Stomach (tissue), 9 donors: ENCODE results near the gene PTPRD. TPM values are rescaled to one million over a fixed set of nuclear protein-coding genes. Genes with fewer than 3 reads are reported as not detected.

Experiments used
- DNase-seq, 2 donors: peaks; one replicate each; pipeline versions ENCODE4 v3.0.0 to v3.0.0-alpha.2; 2013 to 2019
- H3K27ac ChIP-seq, 5 donors: fragments of 200-600 bp in 4 of 5; sonication (generic) in 4 of 5; one replicate each; pipeline ENCODE4 v1.5.1; 2013 to 2019; ENCODE audit warnings: mild to moderate bottlenecking in 1 of 5, moderate library complexity in 1 of 5
- H3K27me3 ChIP-seq, 3 donors: fragments of 200-600 bp; sonication (generic); one replicate each; pipeline ENCODE4 v1.5.1; 2017 to 2019; ENCODE audit warnings: mixed run types in 1 of 3
- H3K36me3 ChIP-seq, 4 donors: fragments of 200-600 bp; sonication (generic); 1 replicate in 3 of 4; 2 replicates in 1 of 4; pipeline ENCODE4 v1.5.1; 2016 to 2019
- H3K4me1 ChIP-seq, 4 donors: fragments of 200-600 bp; sonication (generic); one replicate each; pipeline ENCODE4 v1.5.1; 2016 to 2019
- H3K4me3 ChIP-seq, 4 donors: fragments of 200-600 bp; sonication (generic) in 3 of 4; one replicate each; pipeline ENCODE4 v1.5.1; 2016 to 2019; ENCODE audit warnings: mild to moderate bottlenecking in 1 of 4
- H3K9me3 ChIP-seq, 4 donors: fragments of 200-600 bp; sonication (generic); one replicate each; pipeline ENCODE4 v1.5.1; 2016 to 2019
- EP300 ChIP-seq: sonication (generic); formaldehyde crosslinking; IDR thresholded peaks from one replicate; pipeline ENCODE4 v1.6.1; 2017; ENCODE audit warnings: antibody characterized with exemption
- POLR2A ChIP-seq, 4 donors: fragments of 450-650 bp; IDR thresholded peaks; one replicate each; pipeline ENCODE4 v1.6.1; 2016; ENCODE audit warnings: antibody characterized with exemption in 4 of 4, control low read depth in 2 of 4, mild to moderate bottlenecking in 1 of 4, moderate library complexity in 1 of 4
- POLR2AphosphoS5 ChIP-seq, 3 donors: sonication (generic); formaldehyde crosslinking; IDR thresholded peaks; one replicate each; pipeline ENCODE4 v1.6.1; 2016; ENCODE audit warnings: antibody characterized with exemption in 3 of 3
- WGBS, 5 donors: extraction: QIAGEN DNeasy Blood & Tissue Kit in 3 of 5; methylation state at CpG; one replicate each; pipeline versions ENCODE4 v1.1.5 to v1.1.7; 2013 to 2018; 5-methylcytosine and 5-hydroxymethylcytosine counted together
- intact Hi-C: fragments of 100-400 bp; cut with DNase I; formaldehyde crosslinking; loops from one replicate; pipeline ENCODE4 v1.15.1; 2023; ENCODE audit warnings: low total_unique reads
- polyA plus RNA-seq, 3 donors: library from polyadenylated mRNA; stranded (reverse); fragments of 200-250 nt; gene quantifications; one replicate each; pipeline ENCODE4 v1.2.3, GENCODE V29; 2013
- total RNA-seq, 5 donors: library from RNA; depleted of rRNA; stranded (reverse); fragments of >200 nt; gene quantifications; one replicate each; pipeline versions ENCODE4 v1.1.0 to v1.2.3, GENCODE V29; 2014 to 2016
- TF ChIP-seq, protein P1 (sequence below), 7 experiments: fragments of 450-650 bp in 4 of 7; fragments of 200-600 bp in 3 of 7; sonication (generic) in 3 of 7; IDR thresholded peaks; one replicate each; pipeline ENCODE4 v1.5.1; 2016 to 2019; ENCODE audit warnings: antibody characterized with exemption in 7 of 7, control low read depth in 2 of 7, mild to moderate bottlenecking in 1 of 7
- donor health status: healthy with polysubstance abuse.
- donor health status: Bipolar disorder and iron deficiency.
- donor health status: healthy.

Gene PTPRD
- total and polyA plus RNA-seq, 8 donors, result 0.12 to 53.1 (median 1.2) TPM

DNA sequence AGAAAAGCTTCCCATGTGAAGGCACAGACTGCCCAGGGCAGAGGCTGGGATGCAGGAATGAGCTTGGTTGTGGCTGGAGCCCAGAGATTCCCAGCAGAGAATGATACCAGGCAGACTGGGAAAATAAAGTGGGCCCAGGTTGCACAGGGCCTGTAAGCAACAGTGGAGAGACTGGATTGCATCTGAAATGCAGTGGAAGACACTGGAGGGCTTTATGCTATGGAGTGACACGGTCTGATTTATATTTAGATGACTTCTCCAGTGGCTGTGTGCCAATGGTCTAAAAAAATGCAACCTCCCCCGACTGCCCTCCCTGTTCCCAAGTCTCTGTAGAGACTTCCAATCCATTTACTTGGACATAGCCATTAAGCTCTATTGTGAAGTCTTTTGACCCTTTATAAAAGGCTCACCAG, 1862.2 kb downstream of the PTPRD start:
- no peak overlapping the region for H3K4me3 ChIP-seq
- H3K9me3 ChIP-seq, result no peaks in the 10 kb centered on the region
- H3K27ac ChIP-seq, result no peak overlapping the region
- whole genome bisulfite sequencing, 5 donors, result 31 to 56% (median 56%) methylated on average over 2 of the region's 2 CpGs
- no peaks in the 10 kb centered on the region for H3K4me1 ChIP-seq
- intact Hi-C loops, result no loop called here
- no peaks in the 10 kb centered on the region for H3K27me3 ChIP-seq
- TF ChIP-seq POLR2A (IDR thresholded peaks at IDR 0.05) (no peak), POLR2AphosphoS5 (IDR thresholded peaks at IDR 0.05) (no peak), EP300 (no peak)
- TF ChIP-seq, protein P1, sequence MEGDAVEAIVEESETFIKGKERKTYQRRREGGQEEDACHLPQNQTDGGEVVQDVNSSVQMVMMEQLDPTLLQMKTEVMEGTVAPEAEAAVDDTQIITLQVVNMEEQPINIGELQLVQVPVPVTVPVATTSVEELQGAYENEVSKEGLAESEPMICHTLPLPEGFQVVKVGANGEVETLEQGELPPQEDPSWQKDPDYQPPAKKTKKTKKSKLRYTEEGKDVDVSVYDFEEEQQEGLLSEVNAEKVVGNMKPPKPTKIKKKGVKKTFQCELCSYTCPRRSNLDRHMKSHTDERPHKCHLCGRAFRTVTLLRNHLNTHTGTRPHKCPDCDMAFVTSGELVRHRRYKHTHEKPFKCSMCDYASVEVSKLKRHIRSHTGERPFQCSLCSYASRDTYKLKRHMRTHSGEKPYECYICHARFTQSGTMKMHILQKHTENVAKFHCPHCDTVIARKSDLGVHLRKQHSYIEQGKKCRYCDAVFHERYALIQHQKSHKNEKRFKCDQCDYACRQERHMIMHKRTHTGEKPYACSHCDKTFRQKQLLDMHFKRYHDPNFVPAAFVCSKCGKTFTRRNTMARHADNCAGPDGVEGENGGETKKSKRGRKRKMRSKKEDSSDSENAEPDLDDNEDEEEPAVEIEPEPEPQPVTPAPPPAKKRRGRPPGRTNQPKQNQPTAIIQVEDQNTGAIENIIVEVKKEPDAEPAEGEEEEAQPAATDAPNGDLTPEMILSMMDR (IDR thresholded peaks at IDR 0.05), result no peak
- DNase-seq, result peak in 1 of 2 donors; percentile 68
- no peaks in the 10 kb centered on the region for H3K36me3 ChIP-seq

DNA sequence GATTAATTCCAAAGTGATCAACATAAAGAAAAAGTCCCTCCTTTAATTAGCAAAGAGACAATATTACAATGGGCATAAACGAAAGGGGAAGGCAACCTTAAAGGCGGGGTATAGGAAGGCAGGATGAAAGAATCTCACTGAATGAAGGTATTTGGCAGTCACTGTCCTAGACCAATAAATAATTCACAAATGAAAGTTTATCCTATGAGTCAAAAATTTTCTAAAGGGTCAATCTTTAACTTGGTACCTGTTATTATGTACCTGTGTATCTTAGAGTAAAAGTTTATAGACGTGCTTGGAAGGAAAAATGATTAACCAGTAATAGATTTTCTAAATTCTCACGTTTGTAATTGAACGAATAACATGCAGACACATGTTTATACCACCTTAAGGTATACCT, 1867.5 kb downstream of the PTPRD start:
- Histone ChIP-seq H3K9me3 (no peaks in the 10 kb centered on the region), H3K36me3 (no peaks in the 10 kb centered on the region), H3K4me1 (no peaks in the 10 kb centered on the region), H3K27ac (no peak overlapping the region), H3K27me3 (no peaks in the 10 kb centered on the region), H3K4me3 (no peak overlapping the region)
- no peak for DNase-seq
- intact Hi-C loops, result no loop called here
- WGBS, 5 donors, result 77 to 88% (median 80%) methylated on average over 5 of the region's 5 CpGs
- TF ChIP-seq POLR2AphosphoS5 (IDR thresholded peaks at IDR 0.05), result no peak
- TF ChIP-seq, protein P1 (IDR thresholded peaks at IDR 0.05), result no peak
- TF ChIP-seq POLR2A (IDR thresholded peaks at IDR 0.05), result no peak
- no peak for TF ChIP-seq EP300

DNA sequence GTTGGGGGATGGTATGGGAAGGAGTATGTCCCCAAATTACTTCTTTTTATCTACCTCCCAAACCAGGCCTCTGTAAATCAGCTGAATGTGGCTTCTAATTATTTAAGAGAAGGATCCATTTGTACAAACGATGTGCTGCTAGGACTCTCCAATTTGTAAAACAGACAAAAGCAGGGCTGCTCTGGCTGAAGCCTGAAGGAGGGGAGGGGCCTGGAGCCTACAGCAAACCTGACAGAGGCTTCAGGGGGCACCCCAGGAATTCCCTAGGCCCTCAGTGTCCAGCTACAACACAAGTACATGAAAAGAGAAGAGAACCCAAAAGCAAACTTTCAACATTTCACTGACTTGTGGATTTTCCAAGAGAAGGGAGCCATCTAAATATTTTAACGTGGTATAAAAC, 1873.9 kb downstream of the PTPRD start:
- Histone ChIP-seq H3K4me1 (peaks cover 0 to 5% (median 0%) of the 10 kb centered on the region in 4 donors), H3K27ac (no peak overlapping the region), H3K9me3 (no peaks in the 10 kb centered on the region), H3K36me3 (no peaks in the 10 kb centered on the region), H3K4me3 (no peak overlapping the region), H3K27me3 (no peaks in the 10 kb centered on the region)
- intact Hi-C loops, result no loop called here
- no peak for TF ChIP-seq EP300
- no peak for TF ChIP-seq POLR2A (IDR thresholded peaks at IDR 0.05)
- TF ChIP-seq, protein P1 (IDR thresholded peaks at IDR 0.05), result no peak
- TF ChIP-seq POLR2AphosphoS5 (IDR thresholded peaks at IDR 0.05), result no peak
- 48 to 73% (median 54%) methylated on average over 2 of the region's 2 CpGs for WGBS, 5 donors
- DNase-seq, result no peak

DNA sequence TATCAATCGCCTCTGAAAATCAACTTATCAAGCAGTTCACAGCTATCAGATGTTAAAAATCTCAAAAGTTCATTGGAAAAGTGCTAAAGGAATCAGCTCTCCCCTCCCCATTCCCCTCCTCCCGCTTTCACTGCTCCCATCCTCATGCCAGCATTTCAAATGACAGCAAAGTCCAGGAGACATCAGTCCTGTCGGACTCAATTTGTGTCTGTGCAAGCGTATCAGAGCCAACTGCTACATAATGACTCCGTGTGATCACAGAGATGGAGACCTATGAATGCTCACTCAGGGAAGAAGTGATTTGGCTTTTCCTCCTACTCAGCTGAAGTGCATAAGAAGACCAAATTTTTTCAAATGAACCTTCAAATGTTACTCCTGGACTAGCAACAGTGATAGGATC, 1876.0 kb downstream of the PTPRD start:
- TF ChIP-seq, protein P1 (IDR thresholded peaks at IDR 0.05), result no peak
- TF ChIP-seq EP300 (no peak), POLR2A (IDR thresholded peaks at IDR 0.05) (no peak), POLR2AphosphoS5 (IDR thresholded peaks at IDR 0.05) (no peak)
- intact Hi-C loops, result no loop called here
- no peaks in the 10 kb centered on the region for H3K27me3 ChIP-seq
- H3K9me3 ChIP-seq, result no peaks in the 10 kb centered on the region
- H3K27ac ChIP-seq, result no peak overlapping the region
- DNase-seq, result no peak
- H3K4me1 ChIP-seq, result peaks cover 0 to 13% (median 0%) of the 10 kb centered on the region in 4 donors
- WGBS, 5 donors, result 78 to 86% (median 83%) methylated on average over 5 of the region's 5 CpGs
- H3K4me3 ChIP-seq, result no peak overlapping the region
- H3K36me3 ChIP-seq, result no peaks in the 10 kb centered on the region
